Measurements from ENCODE around the gene FBXW11.
"Not testable (repeated sequence)": the region's sequence is repeated elsewhere in the genome, so short reads cannot be mapped to it uniquely, and the experiment has no call there.

FBXW11 gene

GRCh38 chr5:171915700-171916099 lies 90.7 kb downstream of the FBXW11 start:
- DNase-seq (ENCODE audit: extremely low read depth in 1 of 2, low read depth in 1 of 2): not testable (repeated sequence)

GRCh38 chr5:171914726-171915338 lies 91.6 kb downstream of the FBXW11 start:
- no peak for DNase-seq (ENCODE audit: extremely low read depth in 1 of 2, low read depth in 1 of 2)

- no peak for DNase-seq (ENCODE audit: extremely low read depth in 1 of 2, low read depth in 1 of 2)
Observed at GRCh38 chr5:171913987-171914273, 92.5 kb downstream of the FBXW11 start.

- DNase-seq (ENCODE audit: extremely low read depth in 1 of 2, low read depth in 1 of 2): no peak
Observed at GRCh38 chr5:171911152-171911551, 95.3 kb downstream of the FBXW11 start.

- DNase-seq (ENCODE audit: extremely low read depth in 1 of 2, low read depth in 1 of 2): no peak
Observed at GRCh38 chr5:171908638-171909037, 97.8 kb downstream of the FBXW11 start.

GRCh38 chr5:171907725-171908343 lies 98.6 kb downstream of the FBXW11 start:
- DNase-seq (ENCODE audit: extremely low read depth in 1 of 2, low read depth in 1 of 2): no peak

- DNase-seq (ENCODE audit: extremely low read depth in 1 of 2, low read depth in 1 of 2): no peak
Observed at GRCh38 chr5:171906703-171907590, 99.5 kb downstream of the FBXW11 start.

- DNase-seq (ENCODE audit: extremely low read depth in 1 of 2, low read depth in 1 of 2): no peak
Observed at GRCh38 chr5:171906066-171906570, 100.3 kb downstream of the FBXW11 start.

GRCh38 chr5:171904886-171905285 lies 101.6 kb downstream of the FBXW11 start:
- DNase-seq (ENCODE audit: extremely low read depth in 1 of 2, low read depth in 1 of 2): no peak

- no peak for DNase-seq (ENCODE audit: extremely low read depth in 1 of 2, low read depth in 1 of 2)
Observed at GRCh38 chr5:171901764-171902163, 104.7 kb downstream of the FBXW11 start.

GRCh38 chr5:171899792-171900191 lies 106.6 kb downstream of the FBXW11 start:
- DNase-seq (ENCODE audit: extremely low read depth in 1 of 2, low read depth in 1 of 2): no peak

GRCh38 chr5:171898879-171899278 lies 107.6 kb downstream of the FBXW11 start:
- no peak for DNase-seq (ENCODE audit: extremely low read depth in 1 of 2, low read depth in 1 of 2)

- no peak for DNase-seq (ENCODE audit: extremely low read depth in 1 of 2, low read depth in 1 of 2)
Observed at GRCh38 chr5:171898386-171898785, 108.1 kb downstream of the FBXW11 start.

- DNase-seq (ENCODE audit: extremely low read depth in 1 of 2, low read depth in 1 of 2): peak in 1 of 2 donors; percentile 27
Observed at GRCh38 chr5:171897231-171897630, 109.2 kb downstream of the FBXW11 start.

GRCh38 chr5:171895081-171895480 lies 111.4 kb downstream of the FBXW11 start:
- DNase-seq (ENCODE audit: extremely low read depth in 1 of 2, low read depth in 1 of 2): no peak

- DNase-seq (ENCODE audit: extremely low read depth in 1 of 2, low read depth in 1 of 2): no peak
Observed at GRCh38 chr5:171893290-171893886, 113.0 kb downstream of the FBXW11 start.

- no peak for DNase-seq (ENCODE audit: extremely low read depth in 1 of 2, low read depth in 1 of 2)
Observed at GRCh38 chr5:171891595-171891994, 114.8 kb downstream of the FBXW11 start.

- no peak for DNase-seq (ENCODE audit: extremely low read depth in 1 of 2, low read depth in 1 of 2)
Observed at GRCh38 chr5:171891150-171891549, 115.3 kb downstream of the FBXW11 start.

- DNase-seq (ENCODE audit: extremely low read depth in 1 of 2, low read depth in 1 of 2): no peak
Observed at GRCh38 chr5:171888051-171888481, 118.4 kb downstream of the FBXW11 start.

GRCh38 chr5:171886037-171886436 lies 120.4 kb downstream of the FBXW11 start:
- DNase-seq (ENCODE audit: extremely low read depth in 1 of 2, low read depth in 1 of 2): not testable (repeated sequence)

GRCh38 chr5:171882118-171882517 lies 124.3 kb downstream of the FBXW11 start:
- peak in 1 of 2 donors; percentile 10 for DNase-seq (ENCODE audit: extremely low read depth in 1 of 2, low read depth in 1 of 2)
